ENCODE measurements around the gene RBFOX1. TPM values are rescaled to one million over a fixed set of nuclear protein-coding genes. Genes with fewer than 3 reads are reported as not detected.

RBFOX1 gene
- total RNA-seq, 1 donor: not detected

DNA sequence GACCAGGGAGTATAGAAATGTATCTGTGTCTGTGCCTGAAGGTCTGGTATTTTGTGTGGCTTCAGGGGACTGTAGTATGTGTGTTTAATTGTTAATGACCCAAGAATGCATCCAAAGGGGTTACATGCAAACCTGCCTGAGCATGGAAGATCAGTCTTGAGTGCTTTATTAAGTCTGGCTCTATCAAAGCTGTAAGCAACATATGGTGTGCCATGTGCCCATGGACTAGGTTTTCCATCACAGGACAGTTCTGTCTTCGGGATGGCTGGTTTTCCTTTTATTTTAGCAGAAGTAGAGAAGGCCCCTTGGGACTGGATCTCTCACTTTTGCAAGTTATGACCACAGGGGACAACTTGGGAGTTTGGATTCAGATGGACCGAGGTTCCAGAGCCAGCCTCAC is 18.2 kb downstream of the RBFOX1 start:
- Histone ChIP-seq H4K20me1 (ENCODE audit: insufficient read depth, low read length) (no peaks in the 10 kb centered on the region), H3K27me3 (ENCODE audit: insufficient read depth, low read length) (no peaks in the 10 kb centered on the region), H3K36me3 (ENCODE audit: insufficient read depth, low read length) (no peaks in the 10 kb centered on the region), H3K4me3 (ENCODE audit: insufficient read depth, low read length) (no peak overlapping the region), H3K27ac (ENCODE audit: low read depth, low read length) (no peak overlapping the region), H3K4me1 (ENCODE audit: insufficient read depth, low read length) (no peaks in the 10 kb centered on the region), H2AFZ (ENCODE audit: low read length) (no peak overlapping the region), H3K79me2 (ENCODE audit: insufficient read depth, low read length) (no peaks in the 10 kb centered on the region), H3K4me2 (ENCODE audit: insufficient read depth, low read length) (no peak overlapping the region), H3K9me3 (ENCODE audit: low read depth, low read length) (peaks cover 3% of the 10 kb centered on the region)
- DNase-seq (ENCODE audit: insufficient read length, low spot score, missing footprints): no peak
- TF ChIP-seq, protein P1, sequence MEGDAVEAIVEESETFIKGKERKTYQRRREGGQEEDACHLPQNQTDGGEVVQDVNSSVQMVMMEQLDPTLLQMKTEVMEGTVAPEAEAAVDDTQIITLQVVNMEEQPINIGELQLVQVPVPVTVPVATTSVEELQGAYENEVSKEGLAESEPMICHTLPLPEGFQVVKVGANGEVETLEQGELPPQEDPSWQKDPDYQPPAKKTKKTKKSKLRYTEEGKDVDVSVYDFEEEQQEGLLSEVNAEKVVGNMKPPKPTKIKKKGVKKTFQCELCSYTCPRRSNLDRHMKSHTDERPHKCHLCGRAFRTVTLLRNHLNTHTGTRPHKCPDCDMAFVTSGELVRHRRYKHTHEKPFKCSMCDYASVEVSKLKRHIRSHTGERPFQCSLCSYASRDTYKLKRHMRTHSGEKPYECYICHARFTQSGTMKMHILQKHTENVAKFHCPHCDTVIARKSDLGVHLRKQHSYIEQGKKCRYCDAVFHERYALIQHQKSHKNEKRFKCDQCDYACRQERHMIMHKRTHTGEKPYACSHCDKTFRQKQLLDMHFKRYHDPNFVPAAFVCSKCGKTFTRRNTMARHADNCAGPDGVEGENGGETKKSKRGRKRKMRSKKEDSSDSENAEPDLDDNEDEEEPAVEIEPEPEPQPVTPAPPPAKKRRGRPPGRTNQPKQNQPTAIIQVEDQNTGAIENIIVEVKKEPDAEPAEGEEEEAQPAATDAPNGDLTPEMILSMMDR (IDR thresholded peaks at IDR 0.05; ENCODE audit: extremely low read depth, low read depth, low read length): no peak

DNA sequence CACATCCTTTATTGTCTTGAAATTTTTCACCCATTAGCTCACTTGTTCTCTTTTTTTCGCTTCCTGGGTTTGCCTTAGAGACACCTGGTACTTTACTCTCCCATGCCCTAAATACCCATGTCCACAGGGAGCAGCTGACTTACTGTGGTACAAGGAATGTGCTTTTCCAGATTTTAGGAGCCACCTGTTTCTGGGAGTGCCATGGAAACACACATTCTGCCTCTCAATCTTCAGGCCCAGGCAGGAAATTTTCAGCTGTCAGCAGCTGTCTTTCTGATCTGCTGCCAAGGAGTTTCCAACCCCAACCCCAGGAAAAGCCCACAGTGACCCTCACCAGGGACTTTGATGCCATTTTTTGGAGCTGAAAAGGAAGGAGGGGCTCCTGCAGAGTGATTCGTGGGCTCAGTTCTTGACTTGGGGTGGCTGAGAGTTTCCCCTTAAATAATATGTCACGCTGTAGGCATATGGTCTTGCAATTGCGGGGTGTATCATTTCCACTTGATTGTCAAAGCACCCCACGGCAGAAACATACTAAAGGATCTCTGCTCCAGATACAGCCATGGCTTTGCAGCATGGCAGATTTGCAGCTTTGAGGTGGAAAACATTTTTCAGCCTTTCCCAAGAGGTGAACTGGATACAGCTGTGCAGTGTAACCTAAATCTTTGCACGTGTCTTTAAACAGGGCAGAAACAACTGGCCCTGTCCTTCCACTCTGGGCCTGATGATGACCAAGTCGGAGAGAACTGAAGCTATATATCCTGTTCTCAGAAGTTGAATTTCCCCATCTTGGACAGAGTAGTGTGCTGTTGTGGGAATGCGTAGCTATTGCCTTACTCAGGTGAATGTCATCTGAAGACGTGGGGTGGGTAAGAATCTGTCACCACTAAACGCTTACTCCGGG is 19.2 kb downstream of the RBFOX1 start:
- Histone ChIP-seq H3K4me1 (ENCODE audit: insufficient read depth, low read length) (no peaks in the 10 kb centered on the region), H3K79me2 (ENCODE audit: insufficient read depth, low read length) (no peaks in the 10 kb centered on the region), H3K9me3 (ENCODE audit: low read depth, low read length) (peaks cover 5% of the 10 kb centered on the region), H3K27ac (ENCODE audit: low read depth, low read length) (no peak overlapping the region), H3K4me3 (ENCODE audit: insufficient read depth, low read length) (no peak overlapping the region), H4K20me1 (ENCODE audit: insufficient read depth, low read length) (no peaks in the 10 kb centered on the region), H3K27me3 (ENCODE audit: insufficient read depth, low read length) (no peaks in the 10 kb centered on the region), H2AFZ (ENCODE audit: low read length) (no peak overlapping the region), H3K36me3 (ENCODE audit: insufficient read depth, low read length) (no peaks in the 10 kb centered on the region), H3K4me2 (ENCODE audit: insufficient read depth, low read length) (no peak overlapping the region)
- no peak for DNase-seq (ENCODE audit: insufficient read length, low spot score, missing footprints)
- TF ChIP-seq, protein P1 (IDR thresholded peaks at IDR 0.05; ENCODE audit: extremely low read depth, low read depth, low read length): no peak

DNA sequence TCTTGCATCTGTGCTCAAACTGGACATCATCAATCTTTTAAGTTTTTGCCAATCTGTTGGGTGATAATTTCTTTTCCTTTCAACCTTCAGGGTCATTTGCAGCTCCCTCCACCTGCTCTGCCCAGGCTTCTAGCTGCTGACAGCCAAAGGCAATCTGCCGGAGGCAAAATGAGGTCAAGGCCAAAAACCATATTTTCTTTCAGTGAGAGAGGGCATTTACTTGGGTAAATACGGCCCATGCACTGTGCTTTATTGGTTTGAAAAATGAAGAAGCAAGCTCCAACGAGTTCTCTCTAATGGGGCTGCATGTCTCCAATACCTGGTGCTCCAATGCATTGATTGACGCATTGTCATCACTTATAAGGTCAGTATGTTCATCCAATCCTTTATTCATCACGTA is 23.1 kb downstream of the RBFOX1 start:
- Histone ChIP-seq H3K79me2 (ENCODE audit: insufficient read depth, low read length) (no peaks in the 10 kb centered on the region), H3K9me3 (ENCODE audit: low read depth, low read length) (peaks cover 6% of the 10 kb centered on the region), H4K20me1 (ENCODE audit: insufficient read depth, low read length) (no peaks in the 10 kb centered on the region), H3K4me3 (ENCODE audit: insufficient read depth, low read length) (no peak overlapping the region), H2AFZ (ENCODE audit: low read length) (no peak overlapping the region), H3K4me2 (ENCODE audit: insufficient read depth, low read length) (no peak overlapping the region), H3K4me1 (ENCODE audit: insufficient read depth, low read length) (no peaks in the 10 kb centered on the region), H3K27ac (ENCODE audit: low read depth, low read length) (no peak overlapping the region), H3K36me3 (ENCODE audit: insufficient read depth, low read length) (no peaks in the 10 kb centered on the region), H3K27me3 (ENCODE audit: insufficient read depth, low read length) (no peaks in the 10 kb centered on the region)
- no peak for DNase-seq (ENCODE audit: insufficient read length, low spot score, missing footprints)
- TF ChIP-seq, protein P1 (IDR thresholded peaks at IDR 0.05; ENCODE audit: extremely low read depth, low read depth, low read length): no peak

DNA sequence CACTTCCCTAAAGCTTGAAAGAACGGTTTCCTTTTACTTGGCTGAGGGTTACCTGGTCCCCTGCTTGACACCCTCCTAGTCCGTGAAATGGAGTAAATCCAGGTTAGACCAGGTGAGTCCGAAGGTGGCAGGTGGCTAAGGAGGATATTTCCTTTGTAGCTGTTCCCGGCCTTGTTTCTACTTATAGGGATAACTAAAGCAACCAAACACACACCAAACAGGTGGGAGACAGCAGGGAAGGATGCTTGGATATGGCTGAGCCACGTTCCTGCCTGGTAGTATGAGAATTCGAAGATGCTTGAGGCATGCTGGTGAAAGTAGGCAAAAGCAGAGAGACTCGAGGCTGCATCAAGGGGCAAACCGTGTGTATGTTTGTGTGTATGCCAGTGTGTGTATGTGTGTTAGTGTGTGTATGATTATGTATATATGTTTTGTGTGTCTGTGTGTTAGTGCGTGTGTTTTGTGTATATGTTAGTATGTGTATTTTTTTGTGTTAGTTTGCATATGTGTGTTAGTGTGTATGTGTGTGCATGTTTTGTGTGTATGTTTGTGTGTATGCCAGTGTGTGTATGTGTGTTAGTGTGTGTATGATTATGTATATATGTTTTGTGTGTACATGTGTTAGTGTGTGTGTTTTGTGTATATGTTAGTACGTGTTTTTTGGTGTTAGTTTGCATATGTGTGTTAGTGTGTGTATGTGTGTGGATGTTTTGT is 28.9 kb downstream of the RBFOX1 start:
- H3K4me3 ChIP-seq (ENCODE audit: insufficient read depth, low read length): no peak overlapping the region
- H4K20me1 ChIP-seq (ENCODE audit: insufficient read depth, low read length): no peaks in the 10 kb centered on the region
- no peaks in the 10 kb centered on the region for H3K36me3 ChIP-seq (ENCODE audit: insufficient read depth, low read length)
- H3K4me2 ChIP-seq (ENCODE audit: insufficient read depth, low read length): no peak overlapping the region
- H3K27me3 ChIP-seq (ENCODE audit: insufficient read depth, low read length): no peaks in the 10 kb centered on the region
- H3K27ac ChIP-seq (ENCODE audit: low read depth, low read length): no peak overlapping the region
- no peaks in the 10 kb centered on the region for H3K4me1 ChIP-seq (ENCODE audit: insufficient read depth, low read length)
- no peak for DNase-seq (ENCODE audit: insufficient read length, low spot score, missing footprints)
- no peaks in the 10 kb centered on the region for H3K79me2 ChIP-seq (ENCODE audit: insufficient read depth, low read length)
- peaks cover 3% of the 10 kb centered on the region for H3K9me3 ChIP-seq (ENCODE audit: low read depth, low read length)
- no peak overlapping the region for H2AFZ ChIP-seq (ENCODE audit: low read length)
- TF ChIP-seq, protein P1 (IDR thresholded peaks at IDR 0.05; ENCODE audit: extremely low read depth, low read depth, low read length): no peak
